B cell (primary cell): ENCODE results near the gene XRCC4. TPM values are rescaled to one million over a fixed set of nuclear protein-coding genes. Genes with fewer than 3 reads are reported as not detected.

Source experiments
- ATAC-seq: fragments of 200-7000 bp; cut with Tn5 transposase; one replicate; pipeline ENCODE4 v1.10.0; 2021; ENCODE audit warnings: low read depth, mild to moderate bottlenecking, moderate number of reproducible peaks, moderate library complexity
- CTCF ChIA-PET: fragments of 350-600 bp; sonication (Branson Sonifier 250); formaldehyde crosslinking; loops from one replicate; lab custom pipeline; 2021; ENCODE audit warnings: antibody characterized with exemption, inconsistent platforms; lab: Charles Lee
- POLR2A ChIA-PET: fragments of 350-600 bp; sonication (Branson Sonifier 250); formaldehyde crosslinking; loops from one replicate; lab custom pipeline; 2021; ENCODE audit warnings: antibody characterized with exemption; lab: Charles Lee
- DNase-seq: peaks from one replicate; pipeline ENCODE4 v3.0.0; 2013
- H2AFZ ChIP-seq: 2 replicates; pipeline ENCODE4 v1.6.1; 2012; ENCODE audit warnings: mild to moderate bottlenecking, low read depth, low read length; ENCODE audit not compliant: insufficient read depth, poor library complexity, severe bottlenecking
- H3K27ac ChIP-seq, 2 donors: 1 replicate in 1 of 2; 2 replicates in 1 of 2; pipeline ENCODE4 v1.5.1; 2012 to 2013; ENCODE audit warnings: low read length in 2 of 2, mild to moderate bottlenecking in 2 of 2, moderate library complexity in 1 of 2
- H3K27me3 ChIP-seq, 4 experiments: fragments of 200-600 bp in 1 of 4; sonication (generic) in 1 of 4; replicated peaks in 1 of 4; 1 replicate in 2 of 4; 2 replicates in 2 of 4; pipeline versions ENCODE4 v1.6.1 to v1.7.0; 2013 to 2016; ENCODE audit warnings: low read length in 3 of 4, mild to moderate bottlenecking in 2 of 4, mixed read lengths in 1 of 4, moderate library complexity in 1 of 4; ENCODE audit not compliant: insufficient read depth in 4 of 4, control insufficient read depth in 3 of 4; ENCODE audit errors: control extremely low read depth in 1 of 4
- H3K36me3 ChIP-seq, 2 experiments: replicated peaks in 1 of 2; 1 replicate in 1 of 2; 2 replicates in 1 of 2; pipeline versions ENCODE4 v1.6.1 to v1.7.1; 2013; ENCODE audit warnings: low read length in 1 of 2; ENCODE audit not compliant: insufficient read depth in 2 of 2, control insufficient read depth in 1 of 2; ENCODE audit errors: control extremely low read depth in 1 of 2, extremely low read depth in 1 of 2
- H3K4me1 ChIP-seq, 2 donors: fragments of 200-600 bp in 1 of 2; sonication (generic) in 1 of 2; 1 replicate in 1 of 2; 2 replicates in 1 of 2; pipeline versions ENCODE4 v1.5.1 to v1.6.1; 2013 to 2017; ENCODE audit warnings: low read length in 2 of 2; ENCODE audit not compliant: control insufficient read depth in 2 of 2, insufficient read depth in 2 of 2
- H3K4me2 ChIP-seq: replicated peaks from 2 replicates; pipeline ENCODE3; 2012; ENCODE audit warnings: mild to moderate bottlenecking, low read depth, low read length; ENCODE audit not compliant: poor library complexity, severe bottlenecking
- H3K4me3 ChIP-seq, 5 experiments: fragments of 200-600 bp in 1 of 5; sonication (generic) in 1 of 5; 1 replicate in 3 of 5; 2 replicates in 2 of 5; pipeline versions ENCODE4 v1.5.1 to v1.7.0; 2011 to 2016; ENCODE audit warnings: low read length in 4 of 5, mild to moderate bottlenecking in 4 of 5, low read depth in 2 of 5, control low read depth in 1 of 5, moderate library complexity in 1 of 5; ENCODE audit not compliant: insufficient read depth in 1 of 5; ENCODE audit errors: control extremely low read depth in 1 of 5, extremely low read depth in 1 of 5
- H3K79me2 ChIP-seq: fragments of 200-600 bp; sonication (generic); one replicate; pipeline ENCODE4 v1.6.0; 2016; ENCODE audit warnings: low read length; ENCODE audit not compliant: control insufficient read depth, insufficient read depth
- H3K9ac ChIP-seq: fragments of 200-600 bp; sonication (generic); 2 replicates; pipeline ENCODE4 v1.6.1; 2017; ENCODE audit warnings: mild to moderate bottlenecking, low read length, moderate library complexity
- H3K9me3 ChIP-seq, 3 donors: one replicate each; pipeline versions ENCODE4 v1.6.1 to v1.7.1; 2013; ENCODE audit warnings: low read length in 2 of 3; ENCODE audit not compliant: control insufficient read depth in 2 of 3, insufficient read depth in 1 of 3; ENCODE audit errors: control extremely low read depth in 1 of 3
- H4K20me1 ChIP-seq: 2 replicates; pipeline ENCODE4 v1.6.0; 2012; ENCODE audit warnings: mild to moderate bottlenecking, low read length; ENCODE audit not compliant: insufficient read depth, control insufficient read depth, poor library complexity, severe bottlenecking
- H3K27ac Mint-ChIP-seq: one replicate; pipeline ENCODE4 v1.8.0; 2021; ENCODE audit warnings: mixed read lengths
- H3K27me3 Mint-ChIP-seq: one replicate; pipeline ENCODE4 v1.8.0; 2021; ENCODE audit warnings: mixed read lengths
- H3K4me1 Mint-ChIP-seq: one replicate; pipeline ENCODE4 v1.8.0; 2021; ENCODE audit warnings: mixed read lengths
- H3K4me3 Mint-ChIP-seq: one replicate; pipeline ENCODE4 v1.8.0; 2021; ENCODE audit warnings: mixed read lengths
- H3K9me3 Mint-ChIP-seq: one replicate; pipeline ENCODE4 v1.8.0; 2022; ENCODE audit warnings: mixed read lengths; ENCODE audit not compliant: insufficient read depth
- CTCF ChIP-seq: fragments of 200-600 bp; IDR thresholded peaks from one replicate; pipeline ENCODE4 v1.8.0; 2022; ENCODE audit warnings: antibody characterized with exemption, mild to moderate bottlenecking
- EZH2 ChIP-seq: IDR thresholded peaks from 2 replicates; pipeline ENCODE4 v1.6.1; 2012; ENCODE audit warnings: borderline replicate concordance, low read depth, mild to moderate bottlenecking, moderate library complexity, low read length; ENCODE audit not compliant: insufficient read depth, poor library complexity, severe bottlenecking
- WGBS: methylation state at CpG from one replicate; pipeline ENCODE4 v1.1.5; 2013; ENCODE audit warnings: missing lambda C conversion rate; ENCODE audit not compliant: insufficient coverage; 5-methylcytosine and 5-hydroxymethylcytosine counted together
- intact Hi-C: fragments of 100-400 bp; cut with micrococcal nuclease; formaldehyde crosslinking; loops from one replicate; pipeline ENCODE4 v1.10.0; 2022
- polyA plus RNA-seq: library from polyadenylated mRNA; depleted of rRNA; stranded (reverse); fragments of >200 nt; gene quantifications from 2 replicates; pipeline ENCODE4 v1.2.3, GENCODE V29; 2012
- total RNA-seq, 2 donors: library from RNA; stranded (reverse); fragments of 120-200 nt in 1 of 2; gene quantifications; 1 replicate in 1 of 2; 2 replicates in 1 of 2; pipeline versions ENCODE4 v1.2.3 to v1.2.4, GENCODE V29; 2013 to 2022

Gene XRCC4
- total and polyA plus RNA-seq, 2 donors (not counting 1 experiment from before 2014, with no cell fraction given): 1.3 to 7.7 TPM

GRCh38 chr5:83085106-83085505 lies 7.8 kb downstream of the XRCC4 start:
- H3K4me1 Mint-ChIP-seq: no peaks in the 10 kb centered on the region
- no peaks in the 10 kb centered on the region for H3K9me3 Mint-ChIP-seq
- no peak overlapping the region for H2AFZ ChIP-seq
- H3K79me2 ChIP-seq: peaks cover 47% of the 10 kb centered on the region
- TF ChIP-seq EZH2: no peak
- TF ChIP-seq CTCF: no peak
- no peak overlapping the region for H3K27ac ChIP-seq
- H3K4me3 ChIP-seq: no peak overlapping the region
- H3K9me3 ChIP-seq: peaks cover 0 to 3% (median 0%) of the 10 kb centered on the region in 3 donors
- no peaks in the 10 kb centered on the region for H3K27me3 ChIP-seq
- WGBS: 100% methylated on average over 1 of the region's 2 CpGs
- CTCF ChIA-PET: interaction anchor here (1.3 kb wide), 1 partner anchor 11 kb away, joined by 3 read pairs; no protein-coding TSS in a partner anchor
- POLR2A ChIA-PET: no interaction called here
- ATAC-seq (no peak), DNase-seq (no peak)
- no peaks in the 10 kb centered on the region for H3K36me3 ChIP-seq
- no peak overlapping the region for H3K9ac ChIP-seq
- H3K4me1 ChIP-seq: no peaks in the 10 kb centered on the region
- no peaks in the 10 kb centered on the region for H3K27me3 Mint-ChIP-seq
- H3K4me3 Mint-ChIP-seq: no peak overlapping the region
- intact Hi-C loops: no loop called here
- no peak overlapping the region for H3K27ac Mint-ChIP-seq
- H3K4me2 ChIP-seq: no peak overlapping the region
- no peaks in the 10 kb centered on the region for H4K20me1 ChIP-seq

GRCh38 chr5:83090169-83090568 lies 12.8 kb downstream of the XRCC4 start:
- H3K4me2 ChIP-seq: no peak overlapping the region
- no peaks in the 10 kb centered on the region for H3K27me3 ChIP-seq
- H3K36me3 ChIP-seq: no peaks in the 10 kb centered on the region
- ChIA-PET CTCF (no interaction called here), POLR2A (no interaction called here)
- peaks cover 12% of the 10 kb centered on the region for H3K4me1 Mint-ChIP-seq
- 93% methylated on average over 2 of the region's 3 CpGs for WGBS
- ATAC-seq (no peak), DNase-seq (no peak)
- H3K4me3 Mint-ChIP-seq: no peak overlapping the region
- no peak overlapping the region for H3K27ac Mint-ChIP-seq
- no peak overlapping the region for H3K9ac ChIP-seq
- H3K27me3 Mint-ChIP-seq: no peaks in the 10 kb centered on the region
- TF ChIP-seq EZH2 (no peak), CTCF (no peak)
- peaks cover 24% of the 10 kb centered on the region for H3K79me2 ChIP-seq
- H3K27ac ChIP-seq: no peak overlapping the region
- no peak overlapping the region for H2AFZ ChIP-seq
- intact Hi-C loops: no loop called here
- H3K9me3 Mint-ChIP-seq: peaks cover 16% of the 10 kb centered on the region
- H3K4me1 ChIP-seq: peaks cover 0 to 10% of the 10 kb centered on the region in 2 donors
- no peak overlapping the region for H3K4me3 ChIP-seq
- no peaks in the 10 kb centered on the region for H4K20me1 ChIP-seq
- peaks cover 1 to 16% (median 5%) of the 10 kb centered on the region in 3 donors for H3K9me3 ChIP-seq
